Stimulated activated naive CD8-positive, alpha-beta T cell treated with anti-CD3 and anti-CD28 coated beads, Interleukin-15, amount 100 ng/mL, for 72 hours (primary cell): Measurements from ENCODE around the gene ZNF536.

Experiments used
- ATAC-seq: fragments of 150-1000 bp; cut with Tn5 transposase; 2 replicates; pipeline ENCODE4 v1.10.0; 2021; ENCODE audit warnings: mild to moderate bottlenecking, moderate library complexity
- DNase-seq, 2 donors: peaks; one replicate each; pipeline ENCODE4 v3.0.0; 2021 to 2022
- H3K27ac Mint-ChIP-seq, 2 donors: one replicate each; pipeline ENCODE4 v1.8.0; 2022; ENCODE audit warnings: mild to moderate bottlenecking in 2 of 2, mixed read lengths in 2 of 2, moderate library complexity in 2 of 2
- H3K27me3 Mint-ChIP-seq: one replicate; pipeline ENCODE4 v1.8.0; 2022; ENCODE audit warnings: mixed read lengths
- H3K4me1 Mint-ChIP-seq: one replicate; pipeline ENCODE4 v1.8.0; 2022; ENCODE audit warnings: mild to moderate bottlenecking, mixed read lengths
- H3K4me3 Mint-ChIP-seq, 2 donors: one replicate each; pipeline ENCODE4 v1.8.0; 2022; ENCODE audit warnings: mild to moderate bottlenecking in 2 of 2, mixed read lengths in 2 of 2, moderate library complexity in 1 of 2
- H3K9me3 Mint-ChIP-seq, 2 donors: one replicate each; pipeline ENCODE4 v1.8.0; 2022; ENCODE audit warnings: mixed read lengths in 2 of 2

ZNF536 gene

DNA sequence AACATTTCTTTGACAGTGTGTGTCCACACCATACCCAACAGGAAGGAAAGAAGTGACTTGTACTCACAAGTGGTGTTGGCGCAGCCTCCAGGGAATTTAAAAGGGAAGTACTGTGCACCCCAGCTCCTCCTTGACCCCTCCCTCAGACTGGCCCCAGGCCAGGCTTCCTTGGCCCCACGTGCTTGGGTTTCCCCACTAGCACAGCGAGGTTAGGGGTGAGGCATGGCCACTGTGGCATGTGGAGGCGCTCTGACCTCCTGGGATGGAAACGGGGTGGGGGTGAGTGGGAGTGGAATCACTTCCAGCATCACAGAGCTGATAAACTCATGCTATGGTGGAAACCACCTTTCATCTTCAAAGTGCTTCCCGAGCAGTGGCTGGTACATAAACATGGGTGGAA lies 168.6 kb downstream of the ZNF536 start:
- no peaks in the 10 kb centered on the region for H3K4me1 Mint-ChIP-seq
- H3K27me3 Mint-ChIP-seq = peaks cover 7% of the 10 kb centered on the region
- no peaks in the 10 kb centered on the region for H3K9me3 Mint-ChIP-seq
- DNase-seq = no peak
- no peak overlapping the region for H3K27ac Mint-ChIP-seq
- H3K4me3 Mint-ChIP-seq = no peak overlapping the region
- ATAC-seq = no peak

DNA sequence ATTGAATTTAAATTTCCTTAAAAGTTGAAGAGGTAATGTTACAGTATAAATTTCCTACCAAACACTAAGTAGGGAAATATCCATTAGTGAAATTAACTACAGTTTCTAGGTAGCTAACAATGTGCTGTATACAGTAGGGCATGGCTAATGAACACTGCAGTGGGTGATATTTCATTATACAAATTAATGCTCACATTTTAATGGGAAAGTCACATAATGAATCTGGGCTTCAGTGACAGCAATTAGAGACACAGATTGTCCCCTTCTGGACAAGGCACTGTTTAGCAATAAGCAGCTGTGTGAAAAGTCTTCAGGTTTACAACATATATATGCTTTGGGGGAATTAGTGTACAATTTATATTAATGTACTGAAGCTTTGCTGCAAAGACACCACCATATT lies 169.4 kb downstream of the ZNF536 start:
- Mint-ChIP-seq H3K27ac (no peak overlapping the region), H3K4me1 (no peaks in the 10 kb centered on the region), H3K27me3 (no peaks in the 10 kb centered on the region), H3K9me3 (no peaks in the 10 kb centered on the region), H3K4me3 (no peak overlapping the region)
- no peak for DNase-seq
- no peak for ATAC-seq

DNA sequence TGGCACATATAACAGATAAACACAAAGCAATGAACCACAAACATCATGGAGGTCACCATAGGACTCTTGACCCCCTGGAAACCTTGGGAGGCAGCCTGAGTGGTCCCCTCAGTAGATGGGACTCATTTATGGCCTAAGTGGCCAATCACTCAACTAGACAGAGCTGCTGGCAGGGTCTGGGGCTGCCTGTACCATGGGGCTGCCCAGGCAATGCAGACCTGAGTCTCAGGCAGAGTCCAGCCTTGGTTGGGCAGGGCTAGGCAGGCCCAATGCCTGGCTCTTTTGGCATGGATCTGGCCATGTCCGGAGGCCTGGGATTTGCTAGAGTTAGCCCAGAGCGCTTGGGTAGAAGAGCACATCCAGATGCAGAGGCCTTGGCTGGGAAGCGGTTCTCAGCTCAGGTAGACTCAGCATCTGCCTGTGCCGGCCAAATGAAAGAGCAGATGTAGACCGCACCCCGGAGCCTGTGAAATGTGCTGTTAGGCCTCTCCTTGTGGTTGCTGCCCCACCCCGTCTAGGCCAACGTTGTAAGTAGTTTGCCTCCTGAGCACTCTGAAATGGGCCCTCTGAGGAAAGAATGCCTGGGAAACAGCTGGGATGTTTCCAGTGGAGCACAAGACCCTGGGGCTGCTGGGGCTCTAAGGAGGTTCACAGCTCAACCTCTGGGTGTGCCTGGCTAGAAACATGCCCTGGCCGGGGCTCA lies 171.2 kb downstream of the ZNF536 start:
- no peak overlapping the region for H3K27ac Mint-ChIP-seq

DNA sequence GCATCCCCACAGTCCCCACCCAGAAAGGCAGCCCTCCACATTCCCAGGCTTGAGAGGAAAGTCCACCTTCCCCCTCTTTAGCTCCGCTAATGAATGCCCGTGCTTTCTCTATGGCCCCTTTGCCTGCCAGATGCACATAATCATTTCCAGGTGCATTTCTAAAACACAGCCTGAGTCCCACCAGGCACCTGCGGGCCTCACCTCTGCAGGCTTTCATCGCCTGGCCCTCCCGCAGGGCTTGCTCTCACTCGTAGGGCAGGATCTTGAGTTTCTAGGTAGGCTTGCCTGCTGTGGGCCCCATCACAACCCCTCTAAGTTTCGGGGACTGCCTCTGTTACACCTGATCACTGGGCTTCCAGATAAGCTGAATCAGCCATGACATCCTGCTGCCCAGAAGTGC lies 173.6 kb downstream of the ZNF536 start:
- no peak for ATAC-seq
- Mint-ChIP-seq H3K9me3 (no peaks in the 10 kb centered on the region), H3K4me3 (no peak overlapping the region), H3K27ac (no peak overlapping the region), H3K27me3 (no peaks in the 10 kb centered on the region), H3K4me1 (no peaks in the 10 kb centered on the region)
- no peak for DNase-seq

More for the DNA sequence above, 171.2 kb downstream of the ZNF536 start:
- no peak for DNase-seq
- ATAC-seq = no peak
- H3K27me3 Mint-ChIP-seq = no peaks in the 10 kb centered on the region
- H3K9me3 Mint-ChIP-seq = no peaks in the 10 kb centered on the region
- no peak overlapping the region for H3K4me3 Mint-ChIP-seq
- no peaks in the 10 kb centered on the region for H3K4me1 Mint-ChIP-seq

DNA sequence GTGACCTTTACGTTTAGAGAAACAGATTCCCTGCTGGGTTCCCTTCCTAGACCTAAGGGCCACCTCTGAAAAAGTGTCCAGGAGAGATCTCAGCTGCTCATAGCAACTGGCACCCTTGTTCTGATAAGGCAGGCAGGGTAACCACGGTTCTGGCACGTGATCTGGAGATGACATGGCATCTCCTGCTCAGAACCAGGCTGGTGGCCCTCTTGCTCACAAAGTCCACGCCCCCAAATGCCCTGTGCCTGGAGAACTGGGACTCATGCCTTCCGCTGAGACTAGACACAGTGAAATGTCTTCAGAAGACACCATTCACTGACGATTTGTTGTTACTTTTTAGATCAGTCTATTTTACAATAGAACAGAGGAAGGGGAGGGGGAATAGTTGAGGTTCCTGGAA lies 174.1 kb downstream of the ZNF536 start:
- no peaks in the 10 kb centered on the region for H3K4me1 Mint-ChIP-seq
- no peak for ATAC-seq
- H3K27ac Mint-ChIP-seq = no peak overlapping the region
- no peaks in the 10 kb centered on the region for H3K27me3 Mint-ChIP-seq
- H3K9me3 Mint-ChIP-seq = no peaks in the 10 kb centered on the region
- H3K4me3 Mint-ChIP-seq = no peak overlapping the region
- no peak for DNase-seq

DNA sequence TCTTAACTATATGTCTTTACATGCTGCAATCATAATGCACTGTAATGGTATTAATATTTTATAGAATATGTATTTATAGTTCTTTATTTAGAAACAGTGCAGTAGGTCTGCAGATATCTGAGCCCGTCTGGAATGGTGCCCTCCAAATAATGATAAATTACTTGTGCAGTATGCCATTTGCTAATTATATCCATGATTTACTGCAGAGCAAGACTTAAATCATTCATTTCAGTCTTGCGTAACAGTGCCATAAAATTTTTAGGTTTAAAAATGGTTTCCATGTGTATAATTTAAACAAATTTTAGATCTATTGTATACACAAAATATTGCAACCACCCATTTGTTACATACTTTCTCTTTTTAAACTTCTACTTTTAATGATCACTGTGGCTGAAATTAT lies 175.1 kb downstream of the ZNF536 start:
- Mint-ChIP-seq H3K9me3 (no peaks in the 10 kb centered on the region), H3K27me3 (no peaks in the 10 kb centered on the region), H3K4me3 (no peak overlapping the region), H3K4me1 (no peaks in the 10 kb centered on the region), H3K27ac (no peak overlapping the region)
- no peak for DNase-seq
- ATAC-seq = no peak

DNA sequence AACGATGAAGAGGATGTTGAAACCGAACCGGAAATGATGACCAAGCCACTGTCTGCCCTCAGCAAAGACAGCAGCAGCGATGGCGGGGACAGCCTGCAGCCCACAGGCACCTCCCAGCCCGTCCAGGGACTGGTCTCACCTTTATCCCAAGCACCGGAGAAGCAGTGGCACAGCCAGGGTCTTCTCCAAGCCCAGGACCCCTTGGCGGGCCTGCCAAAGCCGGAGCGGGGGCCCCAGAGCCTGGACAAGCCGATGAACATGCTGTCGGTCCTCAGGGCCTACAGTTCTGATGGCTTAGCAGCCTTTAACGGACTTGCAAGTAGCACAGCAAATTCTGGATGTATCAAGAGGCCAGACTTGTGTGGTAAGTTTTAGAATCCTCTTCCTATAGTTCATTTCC lies 177.0 kb downstream of the ZNF536 start:
- H3K4me1 Mint-ChIP-seq = no peaks in the 10 kb centered on the region
- DNase-seq (no peak), ATAC-seq (no peak)
- no peaks in the 10 kb centered on the region for H3K27me3 Mint-ChIP-seq
- no peak overlapping the region for H3K27ac Mint-ChIP-seq
- no peaks in the 10 kb centered on the region for H3K9me3 Mint-ChIP-seq
- no peak overlapping the region for H3K4me3 Mint-ChIP-seq

DNA sequence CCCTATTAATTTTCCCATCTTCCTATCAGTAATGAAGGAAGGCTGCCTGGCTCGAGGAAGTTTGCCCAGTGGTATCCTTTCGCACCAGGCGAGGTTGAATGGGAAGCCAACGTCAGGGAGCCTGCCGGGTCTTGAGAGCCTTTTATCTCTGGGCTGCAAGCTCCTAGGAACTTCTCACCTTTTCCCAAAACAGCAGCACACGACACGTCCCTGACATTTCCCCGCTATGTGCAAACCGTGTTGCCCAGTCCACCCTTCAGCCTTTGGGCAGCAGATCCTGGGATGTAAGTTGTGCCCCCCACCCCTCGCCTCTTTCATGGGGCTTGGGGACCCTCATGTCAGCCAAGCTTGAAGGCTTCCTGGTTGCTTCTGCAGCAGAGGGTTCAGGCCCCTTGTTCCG lies 179.1 kb downstream of the ZNF536 start:
- no peak overlapping the region for H3K27ac Mint-ChIP-seq
- no peaks in the 10 kb centered on the region for H3K27me3 Mint-ChIP-seq
- DNase-seq (no peak), ATAC-seq (no peak)
- no peaks in the 10 kb centered on the region for H3K4me1 Mint-ChIP-seq
- no peak overlapping the region for H3K4me3 Mint-ChIP-seq
- no peaks in the 10 kb centered on the region for H3K9me3 Mint-ChIP-seq

DNA sequence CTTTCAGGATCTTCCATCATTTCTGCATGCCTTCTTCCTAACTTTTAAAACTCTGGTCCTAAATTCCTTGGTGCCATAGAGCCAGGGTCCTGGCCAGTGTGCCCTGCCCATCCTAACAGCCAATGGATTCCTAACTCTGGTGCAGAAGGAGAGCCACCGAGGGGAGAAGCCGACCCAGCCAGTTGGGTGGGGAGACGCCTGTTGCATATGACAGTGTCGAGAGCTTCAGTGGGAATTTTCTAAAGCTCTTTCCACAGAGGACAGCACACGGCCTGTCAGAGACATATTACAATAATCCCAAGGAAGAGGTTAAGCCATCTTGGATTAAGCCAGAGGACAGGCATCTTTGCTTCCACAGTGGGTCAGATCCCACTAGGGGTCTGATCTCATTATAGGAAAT lies 180.4 kb downstream of the ZNF536 start:
- H3K27ac Mint-ChIP-seq = peak overlapping the region in 1 of 2 donors; percentile 28
- no peak overlapping the region for H3K4me3 Mint-ChIP-seq
- ATAC-seq (no peak), DNase-seq (no peak)
- H3K4me1 Mint-ChIP-seq = no peaks in the 10 kb centered on the region
- no peaks in the 10 kb centered on the region for H3K9me3 Mint-ChIP-seq
- no peaks in the 10 kb centered on the region for H3K27me3 Mint-ChIP-seq

DNA sequence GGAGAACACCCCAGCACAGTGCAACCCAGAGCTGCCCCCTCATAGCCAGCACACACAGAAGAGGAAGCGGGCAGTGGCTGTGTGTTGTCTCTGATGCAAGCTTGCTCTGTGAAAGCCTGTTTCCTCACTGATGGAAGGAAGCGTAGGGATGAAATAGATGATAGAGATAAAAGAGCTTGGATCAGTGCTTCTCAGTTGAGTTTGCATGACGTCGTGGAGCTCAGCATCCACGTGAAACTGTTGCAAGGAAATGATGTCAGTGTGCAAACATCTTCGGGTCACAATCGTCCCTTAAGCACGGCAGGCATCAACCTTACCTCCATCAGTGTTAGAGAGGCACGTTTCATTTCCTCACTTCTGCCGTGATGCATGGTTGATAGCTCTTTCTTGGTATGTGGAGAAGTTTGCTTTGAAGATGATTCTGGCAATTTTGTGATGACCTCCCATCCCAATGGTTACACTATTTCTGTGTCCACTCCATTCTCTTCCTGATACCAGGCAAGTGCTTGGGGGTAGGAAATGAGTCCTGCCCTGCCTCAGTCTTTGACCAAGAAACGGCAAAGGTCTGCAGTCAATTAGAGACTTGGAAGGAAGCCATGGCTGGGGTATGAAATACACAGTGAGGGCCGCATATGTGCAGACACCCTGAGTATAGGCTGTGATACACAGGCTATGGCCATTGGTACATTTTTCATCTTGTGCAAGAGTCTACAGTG lies 183.0 kb downstream of the ZNF536 start:
- no peak overlapping the region for H3K27ac Mint-ChIP-seq
- peaks cover 5% of the 10 kb centered on the region for H3K27me3 Mint-ChIP-seq
- no peaks in the 10 kb centered on the region for H3K9me3 Mint-ChIP-seq
- ATAC-seq = no peak
- H3K4me1 Mint-ChIP-seq = no peaks in the 10 kb centered on the region
- DNase-seq = no peak
- no peak overlapping the region for H3K4me3 Mint-ChIP-seq

DNA sequence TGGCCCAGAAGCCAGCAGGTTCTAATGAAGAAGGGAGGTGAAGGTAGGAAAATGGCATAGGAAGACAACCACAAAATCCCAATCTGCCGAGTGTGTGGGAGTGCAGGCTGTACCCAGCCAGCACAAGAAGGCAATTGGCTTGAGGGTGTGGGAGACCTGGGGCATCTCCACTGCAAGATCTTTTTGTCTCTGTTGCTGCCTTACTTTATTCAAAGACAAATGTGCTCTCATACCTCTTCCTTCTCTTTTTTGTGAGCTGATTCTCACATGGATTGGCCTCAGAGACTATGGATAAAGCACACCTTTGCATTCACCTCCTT lies 183.6 kb downstream of the ZNF536 start:
- Mint-ChIP-seq H3K4me3 (no peak overlapping the region), H3K27ac (no peak overlapping the region), H3K4me1 (no peaks in the 10 kb centered on the region), H3K27me3 (peaks cover 9% of the 10 kb centered on the region), H3K9me3 (no peaks in the 10 kb centered on the region)
- ATAC-seq (no peak), DNase-seq (no peak)

DNA sequence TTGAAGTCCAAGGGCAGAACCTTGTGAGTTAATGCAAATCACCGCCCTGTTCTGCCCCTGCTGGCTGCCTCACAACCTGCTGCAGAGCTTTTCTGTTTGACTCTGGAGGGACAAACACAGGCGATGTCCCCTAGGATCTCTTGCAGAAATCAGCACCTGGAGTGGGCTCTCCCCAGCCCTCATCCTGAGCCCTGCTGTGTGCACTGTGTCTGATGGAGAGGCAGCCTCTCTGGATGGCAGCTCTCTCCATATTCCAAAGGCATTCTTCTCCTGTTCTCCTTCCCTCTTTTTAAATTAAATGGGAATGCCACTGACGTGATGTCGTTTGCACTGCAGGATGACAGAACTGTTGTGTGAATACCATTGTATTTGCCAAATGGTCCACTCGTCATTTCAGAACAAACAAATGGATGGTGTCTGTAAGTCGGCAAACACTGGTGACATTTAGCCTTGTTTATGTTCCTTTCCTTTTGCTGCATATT lies 184.1 kb downstream of the ZNF536 start:
- H3K4me1 Mint-ChIP-seq = no peaks in the 10 kb centered on the region
- ATAC-seq (no peak), DNase-seq (no peak)
- H3K9me3 Mint-ChIP-seq = no peaks in the 10 kb centered on the region
- no peak overlapping the region for H3K4me3 Mint-ChIP-seq
- H3K27me3 Mint-ChIP-seq = peaks cover 9% of the 10 kb centered on the region
- no peak overlapping the region for H3K27ac Mint-ChIP-seq

DNA sequence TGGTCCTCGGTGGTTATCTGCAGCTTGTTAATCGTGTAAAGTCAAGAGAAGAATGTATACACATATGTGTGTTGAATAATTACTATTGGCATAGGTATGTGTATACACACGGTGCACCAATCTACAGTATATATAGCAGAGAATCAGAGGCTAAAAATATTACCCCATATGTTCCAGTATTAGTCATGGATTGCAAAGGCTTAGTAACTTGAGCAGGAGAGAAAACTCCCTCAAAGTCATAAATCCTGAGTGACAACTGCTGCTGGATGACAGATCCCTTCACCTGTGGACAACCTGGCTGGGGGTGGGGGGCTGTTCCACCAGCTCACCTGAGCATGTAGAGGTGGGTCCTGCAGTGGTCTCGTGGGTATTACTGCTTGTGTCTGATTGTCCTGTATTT lies 185.0 kb downstream of the ZNF536 start:
- no peak for ATAC-seq
- no peaks in the 10 kb centered on the region for H3K9me3 Mint-ChIP-seq
- H3K4me1 Mint-ChIP-seq = no peaks in the 10 kb centered on the region
- peaks cover 9% of the 10 kb centered on the region for H3K27me3 Mint-ChIP-seq
- no peak for DNase-seq
- no peak overlapping the region for H3K4me3 Mint-ChIP-seq
- no peak overlapping the region for H3K27ac Mint-ChIP-seq

DNA sequence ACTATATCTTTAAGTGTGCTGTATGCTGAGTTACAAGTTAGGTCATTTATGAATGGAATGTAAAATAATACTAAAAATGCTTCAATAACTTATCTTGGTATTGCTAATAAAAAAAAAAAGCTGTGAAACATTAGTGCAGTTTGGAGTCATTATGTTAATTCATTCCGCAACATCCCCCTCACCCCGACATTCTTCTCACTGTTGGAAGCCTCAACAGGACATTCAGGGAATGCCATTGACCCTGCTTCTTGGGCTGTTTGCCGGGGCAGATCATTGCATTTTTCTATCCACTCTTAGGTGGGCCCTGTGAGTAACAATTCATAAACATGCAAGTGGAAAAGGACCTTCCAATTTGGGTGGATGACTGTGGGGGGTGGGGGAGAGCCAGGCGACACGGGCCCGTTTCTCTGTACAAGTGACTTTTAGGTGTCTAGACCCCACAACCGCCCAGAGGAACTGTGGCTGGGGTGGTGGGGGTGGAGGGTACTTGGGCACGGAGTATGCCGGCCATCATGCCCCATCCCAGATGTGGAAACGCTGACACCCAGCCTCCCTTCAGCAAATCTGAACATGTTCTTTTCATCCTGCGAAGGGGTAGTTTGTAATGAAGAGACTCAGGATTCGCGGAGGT lies 185.9 kb downstream of the ZNF536 start:
- ATAC-seq (no peak), DNase-seq (no peak)
- Mint-ChIP-seq H3K27me3 (peaks cover 9% of the 10 kb centered on the region), H3K4me3 (no peak overlapping the region), H3K27ac (no peak overlapping the region), H3K4me1 (no peaks in the 10 kb centered on the region), H3K9me3 (no peaks in the 10 kb centered on the region)

DNA sequence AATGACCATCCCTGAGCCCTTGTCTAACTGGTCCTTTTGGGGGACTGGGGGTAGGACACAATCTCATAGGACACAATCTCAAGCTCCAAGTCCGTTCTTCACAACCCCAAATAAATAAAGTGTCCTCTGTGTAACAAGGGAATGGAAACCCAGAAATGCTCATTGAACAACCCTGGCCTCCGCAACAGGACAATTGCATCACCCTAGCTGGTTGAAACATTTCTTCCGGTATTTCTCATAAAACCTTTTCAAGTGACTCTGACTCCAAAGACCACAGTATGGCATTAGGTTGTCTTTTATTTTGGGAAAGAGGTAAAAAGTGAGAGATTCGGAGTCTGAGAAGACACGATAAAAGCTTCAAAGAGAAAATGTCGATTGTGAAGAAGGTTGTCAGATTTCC lies 186.6 kb downstream of the ZNF536 start:
- H3K4me3 Mint-ChIP-seq = no peak overlapping the region
- peaks cover 9% of the 10 kb centered on the region for H3K27me3 Mint-ChIP-seq
- no peaks in the 10 kb centered on the region for H3K9me3 Mint-ChIP-seq
- DNase-seq = no peak
- H3K4me1 Mint-ChIP-seq = no peaks in the 10 kb centered on the region
- H3K27ac Mint-ChIP-seq = no peak overlapping the region
- no peak for ATAC-seq

DNA sequence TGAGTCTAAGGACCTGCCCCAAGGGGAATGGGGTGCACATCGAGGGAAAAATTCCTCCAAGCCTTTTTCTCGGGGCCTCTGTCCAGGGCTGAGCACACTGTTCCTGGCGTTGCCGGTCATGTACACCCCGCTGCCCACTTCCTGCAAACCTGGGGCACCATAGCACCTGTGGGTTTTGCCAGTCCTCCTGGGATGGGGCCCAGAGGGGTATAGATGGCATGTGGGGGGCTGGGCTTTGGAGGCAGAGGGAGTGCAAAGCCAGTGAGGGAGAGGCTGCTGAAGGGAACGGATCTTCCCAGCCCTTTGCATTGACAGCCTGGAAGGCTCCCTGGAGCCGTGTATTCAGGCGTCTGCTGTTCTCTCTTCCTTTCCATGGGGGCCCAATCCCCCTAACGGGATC lies 187.3 kb downstream of the ZNF536 start:
- Mint-ChIP-seq H3K27ac (no peak overlapping the region), H3K27me3 (peaks cover 9% of the 10 kb centered on the region), H3K9me3 (no peaks in the 10 kb centered on the region), H3K4me3 (no peak overlapping the region), H3K4me1 (no peaks in the 10 kb centered on the region)
- DNase-seq (no peak), ATAC-seq (no peak)
